ENCODE results near the gene PLEKHA7. TPM values are rescaled to one million over a fixed set of nuclear protein-coding genes. Genes with fewer than 3 reads are reported as not detected.
"Not testable (repeated sequence)": the region's sequence is repeated elsewhere in the genome, so short reads cannot be mapped to it uniquely, and the experiment has no call there.

Gene PLEKHA7
- total RNA-seq, 1 experiment from 2014 or later = 8.9 TPM

GRCh38 chr11:16977136-16977993 lies 36.8 kb downstream of the PLEKHA7 start:
- DNase-seq (ENCODE audit: low read depth) = no peak

GRCh38 chr11:16976379-16976778 lies 37.8 kb downstream of the PLEKHA7 start:
- no peak for DNase-seq (ENCODE audit: low read depth)

- DNase-seq (ENCODE audit: low read depth) = no peak
These were observed 38.3 kb downstream of the PLEKHA7 start for GRCh38 chr11:16975906-16976305.

DNA sequence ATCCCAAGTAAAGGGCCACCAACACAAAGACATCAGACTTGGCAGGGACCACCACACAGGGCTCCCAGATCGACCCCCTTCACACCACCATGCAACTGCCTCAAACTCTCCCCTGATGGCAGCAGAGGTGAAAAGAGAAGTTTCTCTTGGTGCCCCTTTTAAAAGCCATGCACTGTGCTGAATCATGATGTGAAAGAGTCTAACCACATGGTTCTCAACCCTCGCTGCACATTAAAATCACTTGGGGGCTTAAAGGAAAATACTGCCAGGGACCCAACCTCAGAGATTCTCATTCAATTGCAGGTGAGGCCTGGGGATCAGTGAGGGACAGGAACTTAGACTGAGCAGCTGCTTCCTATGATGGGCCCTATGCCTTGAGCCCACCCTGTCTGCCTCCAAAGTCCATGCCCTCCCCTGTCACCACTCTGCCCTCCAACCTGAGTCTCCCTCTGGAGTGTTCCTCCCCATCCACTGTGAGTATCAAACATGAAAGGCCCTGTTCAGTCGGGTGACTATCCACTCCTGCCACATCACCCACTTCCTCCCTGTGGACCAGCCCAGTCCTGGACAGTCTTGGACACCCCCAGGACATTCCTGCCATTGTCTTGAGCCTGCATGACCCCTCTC lies 40.8 kb downstream of the PLEKHA7 start:
- no peak for DNase-seq (ENCODE audit: low read depth)

DNA sequence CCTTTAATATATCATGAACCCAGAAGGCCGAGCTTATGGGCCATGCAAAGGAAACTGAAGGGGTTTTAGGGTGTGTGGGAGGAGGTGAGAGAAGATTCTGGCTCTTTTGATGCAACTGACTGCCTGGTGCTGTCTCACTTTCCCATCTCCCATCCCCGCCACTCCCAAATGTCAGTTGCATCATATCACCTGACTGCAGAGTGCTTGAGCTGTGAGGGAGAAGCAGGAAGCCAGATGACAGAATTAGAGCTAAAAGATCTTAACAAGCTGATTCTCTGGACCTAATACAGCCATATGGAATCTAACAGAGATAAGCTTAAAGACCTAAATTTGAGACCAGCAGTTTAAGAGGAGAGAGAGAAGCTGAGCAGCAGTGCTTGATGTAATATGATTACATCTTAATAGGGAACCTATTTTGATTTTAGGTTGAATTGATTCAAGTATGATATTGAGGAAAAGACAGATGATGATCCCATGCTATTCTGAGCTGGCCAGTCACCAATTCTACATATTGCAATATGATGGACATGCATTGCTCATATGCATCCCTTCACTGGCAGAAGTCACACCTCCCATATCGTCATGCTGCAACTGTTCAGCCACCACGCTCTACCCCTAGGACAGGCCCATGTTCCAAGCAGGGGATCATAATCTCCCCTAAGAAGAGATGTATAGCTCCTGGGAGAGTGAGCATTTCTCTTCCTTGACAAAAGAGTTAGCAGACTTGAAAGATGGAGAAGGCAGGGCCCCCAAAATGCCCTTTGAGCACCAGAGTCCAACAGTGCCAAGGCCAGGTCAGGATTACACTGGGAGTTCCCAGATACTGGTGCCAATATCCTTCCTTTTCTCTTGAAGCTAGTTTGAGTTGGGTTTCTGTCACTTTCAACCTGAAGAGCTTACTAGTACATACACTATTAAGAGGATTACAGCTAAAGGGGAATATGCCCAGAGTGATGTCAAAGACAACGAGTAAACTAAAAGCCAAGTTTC lies 44.9 kb downstream of the PLEKHA7 start:
- DNase-seq (ENCODE audit: low read depth) = no peak

DNA sequence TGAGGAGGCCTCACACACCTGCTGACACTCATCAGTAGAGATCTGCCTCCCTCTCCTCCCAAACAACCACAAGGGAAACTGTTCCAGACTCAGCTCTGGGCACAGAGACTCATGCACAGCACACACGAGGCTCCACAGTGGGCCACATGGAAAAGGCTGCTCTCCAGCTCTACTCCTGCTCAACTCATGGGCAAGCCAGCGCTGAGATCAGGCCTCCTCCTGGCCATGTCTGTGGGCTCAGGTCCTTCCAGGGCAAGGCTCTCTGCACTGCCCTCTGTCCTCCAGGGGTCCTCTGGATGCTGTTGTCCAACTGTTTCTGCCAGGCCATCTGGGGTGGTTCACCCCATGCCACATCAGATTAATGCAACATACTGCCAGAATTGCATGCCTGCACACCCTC lies 46.0 kb downstream of the PLEKHA7 start:
- DNase-seq (ENCODE audit: low read depth) = no peak

- DNase-seq (ENCODE audit: low read depth) = no peak
These were observed 47.1 kb downstream of the PLEKHA7 start for GRCh38 chr11:16966930-16967671.

- DNase-seq (ENCODE audit: low read depth) = no peak
These were observed 49.7 kb downstream of the PLEKHA7 start for GRCh38 chr11:16964501-16964900.

- no peak for DNase-seq (ENCODE audit: low read depth)
These were observed 50.8 kb downstream of the PLEKHA7 start for GRCh38 chr11:16963316-16963876.

- not testable (repeated sequence) for DNase-seq (ENCODE audit: low read depth)
These were observed 51.6 kb downstream of the PLEKHA7 start for GRCh38 chr11:16962589-16962988.

- DNase-seq (ENCODE audit: low read depth) = no peak
These were observed 52.1 kb downstream of the PLEKHA7 start for GRCh38 chr11:16962146-16962545.

DNA sequence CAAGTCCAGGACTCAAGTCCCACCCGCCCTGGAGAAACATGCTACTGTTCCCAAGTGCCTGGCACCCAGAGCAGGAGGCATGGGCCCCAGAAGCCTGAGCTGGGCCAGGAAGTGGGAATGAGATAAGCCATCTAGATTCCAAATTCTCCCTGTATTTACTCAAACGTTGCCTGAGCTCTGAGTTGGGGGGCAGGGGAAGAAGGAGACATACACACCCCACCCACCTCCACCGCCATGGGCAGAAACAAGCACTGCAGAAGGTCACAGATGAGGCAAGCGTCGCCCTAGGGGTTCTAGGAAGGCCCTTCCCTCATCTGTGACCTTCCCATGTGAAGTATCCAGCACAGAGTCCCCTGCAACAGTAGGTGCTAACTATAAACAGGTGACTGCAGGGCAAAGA lies 54.0 kb downstream of the PLEKHA7 start:
- peak; percentile 45 for DNase-seq (ENCODE audit: low read depth)

DNA sequence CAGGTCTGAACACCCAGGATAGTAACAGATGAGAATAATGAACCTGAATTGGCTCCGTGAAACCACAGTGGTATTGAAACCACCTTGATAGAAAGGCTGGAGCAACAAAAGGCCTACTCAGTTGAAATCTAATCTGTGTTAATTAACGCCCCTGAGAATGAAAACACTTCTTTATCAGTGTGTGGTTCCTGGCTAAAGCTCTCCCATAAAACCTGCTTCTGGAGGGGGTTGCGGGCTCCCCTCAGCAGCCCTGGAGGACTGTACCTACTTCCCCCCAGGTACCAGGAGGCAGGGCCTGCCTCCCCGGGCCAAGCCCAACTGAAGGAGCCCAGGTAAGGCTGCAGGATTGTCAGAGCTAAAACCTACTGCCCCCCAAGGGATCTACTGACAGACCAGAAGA lies 54.6 kb downstream of the PLEKHA7 start:
- DNase-seq (ENCODE audit: low read depth) = peak; percentile 17

GRCh38 chr11:16958833-16959232 lies 55.4 kb downstream of the PLEKHA7 start:
- DNase-seq (ENCODE audit: low read depth) = no peak

DNA sequence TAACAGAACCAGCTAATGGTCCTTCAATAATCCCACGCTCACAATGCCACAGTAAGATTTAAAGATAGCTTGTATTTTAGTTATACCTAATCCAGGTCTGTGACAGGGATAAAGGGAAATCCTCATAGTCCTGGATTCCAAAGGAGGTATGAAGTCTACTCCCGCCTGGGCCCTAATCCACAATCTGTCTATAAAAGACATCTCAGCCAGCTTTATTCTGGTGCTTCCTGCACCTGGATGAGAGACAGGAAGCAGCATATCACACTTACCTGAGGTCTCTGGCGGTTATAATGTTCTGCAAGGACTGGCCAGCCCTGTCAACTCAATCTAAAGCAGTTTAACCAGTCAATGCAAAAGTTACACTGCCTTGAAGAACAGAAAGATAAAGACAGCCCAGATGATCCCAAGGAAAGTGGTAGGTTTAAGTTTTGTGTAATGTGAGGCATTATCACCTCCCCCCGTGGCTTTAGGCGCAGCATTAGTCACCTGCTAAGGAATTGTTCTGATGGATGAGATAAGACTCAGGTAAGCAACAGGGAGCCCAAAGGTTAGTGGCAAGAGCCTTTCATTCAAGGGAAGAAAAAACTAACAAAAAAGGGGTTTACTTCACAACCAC lies 57.6 kb downstream of the PLEKHA7 start:
- no peak for DNase-seq (ENCODE audit: low read depth)

DNA sequence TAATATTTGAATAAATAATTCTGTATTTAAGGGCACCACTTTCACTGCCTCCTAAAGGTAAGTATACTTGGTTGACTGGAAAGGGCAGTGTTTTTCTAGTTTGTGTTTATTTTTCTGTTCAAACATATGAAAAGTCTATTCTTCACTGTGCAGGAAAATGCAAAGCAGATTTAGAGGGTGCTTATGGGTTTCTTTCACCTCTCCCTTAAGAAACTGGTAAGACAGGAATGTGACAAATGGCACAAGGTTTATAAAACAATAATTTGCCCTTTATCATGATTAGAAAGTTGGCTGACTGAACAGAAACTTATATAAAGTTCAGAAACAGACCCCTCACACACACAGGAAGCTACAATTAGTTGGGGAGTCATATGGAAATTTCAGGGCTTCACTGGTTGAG lies 60.6 kb downstream of the PLEKHA7 start:
- DNase-seq (ENCODE audit: low read depth) = no peak

GRCh38 chr11:16946477-16947282 lies 67.5 kb downstream of the PLEKHA7 start:
- DNase-seq (ENCODE audit: low read depth) = no peak

DNA sequence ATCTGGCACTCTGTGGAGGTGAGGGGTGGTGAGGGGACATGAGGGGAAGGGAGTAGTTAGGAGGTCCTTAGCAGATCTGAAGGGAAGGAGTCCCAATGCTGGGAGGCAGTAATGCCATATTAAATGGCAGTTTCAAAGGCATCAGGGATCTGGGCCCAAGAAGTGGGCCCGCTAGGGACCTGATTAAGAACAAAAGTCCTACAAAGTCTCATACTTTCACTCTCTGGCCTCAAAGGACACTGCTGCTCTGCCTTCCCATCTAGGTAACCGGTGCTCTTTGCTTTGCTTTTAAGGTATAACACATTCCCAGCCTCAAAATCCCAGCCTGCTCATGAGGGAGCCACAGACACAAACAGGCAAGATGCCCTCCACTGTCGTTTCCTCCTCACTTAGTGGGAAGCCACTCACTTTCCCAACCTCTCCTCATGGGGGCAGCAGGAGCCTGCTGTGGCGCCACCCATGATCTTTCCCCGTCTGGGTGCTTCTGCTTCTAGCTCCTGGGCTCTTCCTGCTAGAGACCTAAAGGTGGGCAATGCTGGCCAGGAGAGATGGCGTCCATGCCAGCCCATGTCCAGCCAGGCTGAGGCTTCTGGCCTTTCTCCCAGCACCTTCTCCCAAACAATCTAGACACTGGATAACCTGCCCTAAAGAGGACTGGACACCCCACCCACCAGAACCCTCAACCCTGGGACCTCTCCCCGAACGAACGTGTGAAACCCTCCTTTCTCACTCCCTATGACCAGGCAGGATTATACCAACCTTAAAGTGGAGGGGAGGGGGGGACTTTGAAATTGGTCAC lies 68.3 kb downstream of the PLEKHA7 start:
- peak; percentile 71 for DNase-seq (ENCODE audit: low read depth)

DNA sequence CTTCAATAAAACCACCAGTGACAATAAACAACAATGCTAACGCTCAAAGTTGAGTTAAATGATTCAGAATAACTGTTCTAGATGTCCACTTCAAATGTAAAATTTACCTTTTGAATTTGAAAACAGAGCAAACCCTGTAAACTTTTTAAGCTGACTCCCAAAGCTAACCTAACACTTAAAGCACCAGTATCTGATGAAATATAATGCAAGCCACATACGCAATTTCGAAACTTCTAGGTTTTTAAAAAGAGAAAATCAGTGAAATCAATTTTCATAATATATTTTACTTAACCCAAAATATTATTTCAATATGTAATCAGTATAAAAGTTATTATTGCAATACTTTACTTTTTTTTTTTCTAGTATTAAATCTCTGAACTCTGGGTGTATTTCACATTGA lies 71.3 kb downstream of the PLEKHA7 start:
- DNase-seq (ENCODE audit: low read depth) = no peak

All from Daoy (cell line).